Activated naive CD8-positive, alpha-beta T cell treated with anti-CD3 and anti-CD28 coated beads for 36 hours (primary cell): ENCODE results near the gene GPR141. TPM values are rescaled to one million over a fixed set of nuclear protein-coding genes. Genes with fewer than 3 reads are reported as not detected.

ENCODE experiments used
- DNase-seq: peaks from one replicate; pipeline ENCODE4 v3.0.0; 2021
- H3K27ac Mint-ChIP-seq: one replicate; pipeline ENCODE4 v1.8.0; 2022; ENCODE audit warnings: mild to moderate bottlenecking, moderate library complexity, mixed read lengths
- H3K27me3 Mint-ChIP-seq: one replicate; pipeline ENCODE4 v1.8.0; 2022; ENCODE audit warnings: mild to moderate bottlenecking, mixed read lengths
- H3K36me3 Mint-ChIP-seq: one replicate; pipeline ENCODE4 v1.8.0; 2021; ENCODE audit warnings: mild to moderate bottlenecking, mixed read lengths
- H3K4me1 Mint-ChIP-seq: one replicate; pipeline ENCODE4 v1.8.0; 2021; ENCODE audit warnings: mixed read lengths
- H3K4me3 Mint-ChIP-seq: one replicate; pipeline ENCODE4 v1.8.0; 2022; ENCODE audit warnings: mild to moderate bottlenecking, moderate library complexity, mixed read lengths
- H3K9me3 Mint-ChIP-seq: one replicate; pipeline ENCODE4 v1.8.0; 2022; ENCODE audit warnings: mixed read lengths
- total RNA-seq, 2 experiments: library from RNA; stranded (reverse); gene quantifications; one replicate each; pipeline ENCODE4 v1.2.3, GENCODE V29; 2021

GPR141 gene
- total RNA-seq, 2 experiments from 2014 or later = not detected

DNA sequence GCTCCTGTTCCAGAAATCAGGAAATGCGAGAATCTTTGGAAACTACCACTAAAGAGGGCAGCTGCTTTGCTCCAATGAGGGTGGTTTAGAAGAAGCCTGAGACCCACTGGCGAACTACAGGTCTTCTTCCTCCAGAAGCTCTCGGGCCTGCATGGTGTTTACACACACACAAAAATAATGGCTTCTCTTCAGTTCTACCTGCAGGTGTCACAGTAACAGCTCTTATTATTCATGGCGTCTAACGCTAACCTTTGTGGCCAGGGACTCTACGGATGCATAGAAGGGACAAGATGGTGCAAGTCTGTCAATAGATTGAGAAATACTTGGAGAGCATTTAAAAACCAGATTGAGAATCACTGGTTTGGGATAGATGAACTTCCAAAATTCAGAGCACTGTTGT, 22.4 kb downstream of the GPR141 start:
- Mint-ChIP-seq H3K27me3 (peaks cover 4% of the 10 kb centered on the region), H3K4me1 (peaks cover 2% of the 10 kb centered on the region), H3K9me3 (no peaks in the 10 kb centered on the region), H3K27ac (no peak overlapping the region), H3K36me3 (no peaks in the 10 kb centered on the region), H3K4me3 (no peak overlapping the region)
- no peak for DNase-seq

DNA sequence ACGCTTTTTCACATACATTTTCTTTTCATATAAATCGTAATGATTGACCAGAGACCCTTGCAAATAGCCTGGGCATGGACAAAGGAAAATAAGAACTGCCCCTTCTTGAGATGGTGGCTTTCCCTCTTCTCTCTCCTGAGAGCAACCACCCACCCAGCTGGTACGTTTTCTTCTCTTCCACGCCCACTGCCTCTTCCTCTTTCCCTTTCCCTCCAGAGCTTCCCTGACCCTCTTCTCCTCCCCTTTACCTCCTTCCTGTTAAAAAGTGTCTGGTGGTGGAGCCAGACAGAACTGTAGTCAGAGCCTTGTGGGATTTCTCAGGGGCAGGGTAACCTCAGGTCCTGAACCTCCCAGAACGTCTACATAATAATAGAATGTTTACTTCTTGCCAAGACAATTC, 23.2 kb downstream of the GPR141 start:
- H3K36me3 Mint-ChIP-seq = no peaks in the 10 kb centered on the region

DNA sequence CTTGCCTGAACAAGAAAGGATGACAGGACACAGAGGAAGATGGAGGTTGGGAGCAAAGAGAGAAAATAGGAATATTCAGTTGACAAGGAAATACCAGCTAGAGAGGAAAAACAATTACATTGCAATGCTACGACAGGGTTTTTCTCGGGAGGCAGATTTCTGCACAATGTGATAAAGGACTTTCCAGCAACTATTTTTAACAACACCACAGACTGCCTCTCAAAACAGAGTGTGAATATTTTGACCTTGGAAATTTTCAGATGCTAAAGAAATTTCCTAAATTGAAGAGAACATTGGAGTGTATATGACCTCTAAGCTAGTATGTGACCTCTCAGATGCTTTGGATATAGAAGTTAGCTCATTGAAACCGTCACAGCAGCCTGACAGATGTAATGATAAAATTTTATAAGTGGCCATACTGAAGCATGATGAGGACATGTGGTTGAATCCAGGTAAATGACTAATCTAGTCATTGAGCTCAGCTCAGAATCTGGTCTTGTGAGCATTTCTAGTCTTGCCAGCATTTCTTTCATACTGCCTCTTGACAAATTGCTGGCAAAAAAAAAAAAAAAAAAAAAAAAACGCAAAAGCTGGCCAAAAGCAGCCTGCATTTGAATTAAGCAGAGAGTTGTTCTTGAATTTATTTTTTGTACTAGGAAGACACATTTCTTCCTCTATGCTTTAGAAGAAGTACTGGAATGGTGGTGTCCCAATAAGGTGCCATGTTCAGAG, 24.4 kb downstream of the GPR141 start:
- no peaks in the 10 kb centered on the region for H3K27me3 Mint-ChIP-seq
- peaks cover 2% of the 10 kb centered on the region for H3K4me1 Mint-ChIP-seq
- no peaks in the 10 kb centered on the region for H3K9me3 Mint-ChIP-seq
- H3K27ac Mint-ChIP-seq = no peak overlapping the region
- DNase-seq = no peak
- no peak overlapping the region for H3K4me3 Mint-ChIP-seq
- H3K36me3 Mint-ChIP-seq = no peaks in the 10 kb centered on the region

More for the DNA sequence above, 23.2 kb downstream of the GPR141 start:
- H3K27me3 Mint-ChIP-seq = peaks cover 4% of the 10 kb centered on the region
- no peak overlapping the region for H3K27ac Mint-ChIP-seq
- no peak for DNase-seq
- H3K9me3 Mint-ChIP-seq = no peaks in the 10 kb centered on the region
- no peak overlapping the region for H3K4me3 Mint-ChIP-seq
- H3K4me1 Mint-ChIP-seq = peaks cover 2% of the 10 kb centered on the region

DNA sequence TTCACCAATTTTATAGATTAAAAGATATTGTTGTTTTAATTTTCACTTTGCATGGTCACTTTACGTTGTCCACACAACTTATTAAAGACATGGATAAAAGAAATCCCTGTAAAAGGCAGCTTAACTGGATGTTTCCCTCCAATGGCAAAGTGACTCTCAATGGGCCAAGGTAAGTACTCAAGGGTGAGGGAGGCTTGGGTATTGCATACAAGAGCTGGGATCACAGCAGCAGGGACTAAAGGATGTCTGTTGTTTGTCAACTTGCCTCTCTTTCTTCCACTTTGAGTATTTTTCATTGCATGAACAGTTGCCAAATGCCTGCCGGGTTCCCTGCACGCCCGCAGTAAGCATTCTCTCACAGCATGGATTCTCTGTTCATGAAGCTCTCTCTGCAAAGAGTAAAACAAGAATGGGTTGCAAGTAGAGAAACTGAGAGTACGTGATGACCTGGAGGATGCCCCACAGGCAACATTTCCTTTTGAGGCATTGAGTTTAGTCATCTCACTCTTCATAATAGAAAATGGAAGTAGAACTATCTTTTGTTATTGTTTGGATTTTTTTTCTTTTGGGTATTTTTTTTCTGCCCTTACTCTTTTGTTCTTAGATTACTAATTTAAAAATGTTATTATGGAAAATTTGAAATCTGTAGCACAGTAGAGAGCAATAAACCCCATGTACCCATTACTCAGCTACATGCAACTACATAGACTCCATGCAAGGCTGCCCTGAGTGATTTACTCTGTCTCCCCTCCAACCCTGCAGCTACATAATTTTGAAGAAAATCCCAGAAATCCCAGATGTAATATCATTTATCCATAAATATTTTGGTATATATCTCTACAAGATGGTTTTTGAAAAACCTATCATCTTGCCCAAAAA, 26.3 kb downstream of the GPR141 start:
- Mint-ChIP-seq H3K4me1 (peaks cover 2% of the 10 kb centered on the region), H3K4me3 (no peak overlapping the region), H3K27me3 (no peaks in the 10 kb centered on the region), H3K36me3 (no peaks in the 10 kb centered on the region), H3K9me3 (no peaks in the 10 kb centered on the region), H3K27ac (no peak overlapping the region)
- no peak for DNase-seq

GRCh38 chr7:37713613-37714012, 30.0 kb downstream of the GPR141 start:
- Mint-ChIP-seq H3K4me3 (no peak overlapping the region), H3K4me1 (peaks cover 2% of the 10 kb centered on the region), H3K27ac (no peak overlapping the region), H3K36me3 (no peaks in the 10 kb centered on the region), H3K27me3 (no peaks in the 10 kb centered on the region), H3K9me3 (no peaks in the 10 kb centered on the region)
- DNase-seq = no peak

DNA sequence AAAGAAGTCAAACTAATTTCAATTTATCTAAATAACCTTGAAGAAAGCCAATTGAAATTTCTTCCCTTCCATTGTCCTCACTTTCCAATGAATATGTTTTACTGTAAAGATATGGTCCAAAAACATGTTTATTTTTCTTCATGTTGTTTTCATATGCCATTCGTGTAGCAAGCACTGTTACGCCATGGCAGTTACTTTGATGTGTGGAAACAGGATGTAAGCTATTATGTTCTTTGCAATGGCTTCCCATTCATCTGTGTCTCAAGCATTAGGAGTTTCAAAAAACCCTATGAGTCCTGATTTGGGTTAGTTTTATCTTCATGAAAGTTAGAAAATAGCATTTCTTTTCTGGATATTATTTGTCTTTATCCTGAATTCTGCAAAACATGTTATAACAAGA, 31.0 kb downstream of the GPR141 start:
- Mint-ChIP-seq H3K27ac (no peak overlapping the region), H3K27me3 (no peaks in the 10 kb centered on the region), H3K9me3 (no peaks in the 10 kb centered on the region), H3K36me3 (no peaks in the 10 kb centered on the region), H3K4me1 (peaks cover 2% of the 10 kb centered on the region), H3K4me3 (no peak overlapping the region)
- no peak for DNase-seq

DNA sequence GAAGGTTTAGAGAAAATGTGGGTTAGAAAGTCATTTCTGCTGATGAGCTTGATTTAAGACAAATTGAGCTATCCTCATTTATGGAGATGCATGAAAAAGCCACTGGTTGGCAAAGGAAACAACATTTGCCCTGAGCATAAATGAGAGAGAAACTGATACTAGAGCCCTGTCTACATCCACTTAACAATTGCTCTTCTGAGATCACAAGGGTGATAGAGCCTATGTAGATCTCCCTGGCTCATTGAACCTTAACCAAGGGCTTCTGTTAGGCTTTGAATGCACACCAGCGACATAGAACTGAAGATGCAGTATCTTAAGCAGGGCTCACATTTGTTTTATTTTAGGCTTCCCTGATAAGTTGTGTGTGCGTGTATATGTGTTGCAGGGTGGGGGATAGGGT, 35.0 kb downstream of the GPR141 start:
- Mint-ChIP-seq H3K27me3 (no peaks in the 10 kb centered on the region), H3K4me3 (no peak overlapping the region), H3K36me3 (no peaks in the 10 kb centered on the region), H3K4me1 (no peaks in the 10 kb centered on the region), H3K9me3 (no peaks in the 10 kb centered on the region), H3K27ac (no peak overlapping the region)
- DNase-seq = no peak

- Mint-ChIP-seq H3K27ac (no peak overlapping the region), H3K36me3 (no peaks in the 10 kb centered on the region), H3K27me3 (no peaks in the 10 kb centered on the region), H3K4me3 (no peak overlapping the region), H3K4me1 (no peaks in the 10 kb centered on the region), H3K9me3 (no peaks in the 10 kb centered on the region)
- DNase-seq = no peak
These were observed 35.5 kb downstream of the GPR141 start for GRCh38 chr7:37719077-37719476.

DNA sequence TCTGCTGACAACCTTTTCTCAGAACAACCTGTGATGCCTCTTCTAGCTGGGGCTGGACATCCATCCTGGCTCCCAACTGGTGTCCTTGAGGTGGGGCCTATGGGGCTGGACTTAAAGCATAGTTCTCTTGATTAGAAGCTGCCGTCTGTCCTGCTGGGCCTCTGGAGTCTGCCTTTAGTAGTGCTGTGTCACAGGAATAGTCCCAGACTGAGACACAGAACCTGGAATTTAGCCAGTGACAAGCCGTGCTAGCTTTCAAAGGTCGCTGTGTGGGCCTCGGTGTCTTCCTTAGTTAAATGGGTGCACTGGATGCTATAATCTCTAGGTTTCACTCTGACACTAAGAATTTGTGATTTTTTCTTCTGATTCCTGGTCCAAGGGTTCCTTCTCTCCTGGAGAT, 41.2 kb downstream of the GPR141 start:
- H3K27ac Mint-ChIP-seq = no peak overlapping the region

DNA sequence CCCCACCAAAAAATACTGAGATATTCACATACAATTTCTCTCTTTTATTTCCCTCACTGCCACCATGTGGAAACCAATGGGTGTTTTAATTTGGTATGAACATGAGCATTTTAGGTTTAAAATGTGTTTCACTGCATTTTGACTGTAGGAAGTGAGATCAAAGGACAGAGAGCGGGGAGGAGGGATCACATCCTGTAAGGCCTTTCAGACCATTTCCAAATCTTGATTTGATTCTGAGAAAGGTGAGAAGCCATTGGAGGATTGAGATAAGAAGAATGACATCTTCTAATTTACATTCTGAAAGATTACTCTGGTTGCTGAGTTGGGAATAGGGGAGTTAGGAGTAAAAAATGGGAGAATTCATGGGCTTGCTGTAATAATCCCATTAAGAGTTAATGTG, 42.5 kb downstream of the GPR141 start:
- H3K27me3 Mint-ChIP-seq = no peaks in the 10 kb centered on the region
- H3K27ac Mint-ChIP-seq = no peak overlapping the region
- no peak for DNase-seq
- H3K4me1 Mint-ChIP-seq = peaks cover 3% of the 10 kb centered on the region
- H3K4me3 Mint-ChIP-seq = no peak overlapping the region
- H3K9me3 Mint-ChIP-seq = no peaks in the 10 kb centered on the region
- no peaks in the 10 kb centered on the region for H3K36me3 Mint-ChIP-seq

More for the DNA sequence above, 41.2 kb downstream of the GPR141 start:
- Mint-ChIP-seq H3K36me3 (no peaks in the 10 kb centered on the region), H3K4me1 (peaks cover 3% of the 10 kb centered on the region), H3K9me3 (no peaks in the 10 kb centered on the region), H3K27me3 (no peaks in the 10 kb centered on the region), H3K4me3 (no peak overlapping the region)
- DNase-seq = no peak

DNA sequence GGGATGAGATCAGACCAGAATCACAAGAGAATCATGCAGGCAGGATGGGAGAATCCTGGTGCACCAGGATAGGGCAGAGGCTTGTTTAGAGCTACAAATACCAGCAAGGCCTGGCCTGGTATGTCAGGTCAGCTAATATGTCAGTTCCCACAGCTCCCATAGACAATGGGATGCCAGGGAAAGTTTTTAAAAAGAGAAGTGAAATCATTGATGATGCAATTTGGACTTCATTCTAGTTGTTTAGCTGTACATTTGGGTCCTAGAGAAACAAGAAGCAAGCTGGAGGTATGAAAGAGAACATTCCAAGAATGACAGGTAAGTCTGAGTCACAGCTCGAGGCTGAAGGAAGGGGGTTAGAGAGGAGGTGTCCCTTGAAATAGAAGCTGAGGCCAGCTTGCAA, 45.2 kb downstream of the GPR141 start:
- no peak overlapping the region for H3K27ac Mint-ChIP-seq
- peaks cover 9% of the 10 kb centered on the region for H3K27me3 Mint-ChIP-seq
- no peak for DNase-seq
- no peak overlapping the region for H3K4me3 Mint-ChIP-seq
- H3K36me3 Mint-ChIP-seq = no peaks in the 10 kb centered on the region
- peaks cover 3% of the 10 kb centered on the region for H3K4me1 Mint-ChIP-seq
- H3K9me3 Mint-ChIP-seq = no peaks in the 10 kb centered on the region

DNA sequence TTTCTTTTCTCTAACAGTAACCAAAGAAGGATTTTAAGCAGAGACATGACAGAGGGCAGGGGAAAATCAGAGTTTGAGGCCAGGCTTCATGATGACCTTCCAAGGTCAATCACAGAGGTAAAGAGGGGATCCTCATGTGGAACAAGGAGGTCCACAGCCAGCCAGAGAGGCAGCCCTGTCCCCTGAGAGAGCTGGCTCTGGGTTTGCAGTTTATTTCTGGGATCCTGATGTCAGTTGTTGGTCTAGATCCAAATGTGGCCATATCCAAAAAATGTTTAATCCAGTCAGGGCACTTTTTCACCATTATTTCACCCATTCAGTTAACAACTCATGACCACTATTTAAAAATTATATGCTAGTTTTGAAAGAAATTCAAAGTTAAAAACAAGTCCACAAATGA, 45.6 kb downstream of the GPR141 start:
- Mint-ChIP-seq H3K27me3 (peaks cover 9% of the 10 kb centered on the region), H3K4me1 (peaks cover 3% of the 10 kb centered on the region), H3K4me3 (no peak overlapping the region), H3K27ac (no peak overlapping the region), H3K36me3 (no peaks in the 10 kb centered on the region), H3K9me3 (no peaks in the 10 kb centered on the region)
- no peak for DNase-seq

GRCh38 chr7:37730501-37730900, 46.9 kb downstream of the GPR141 start:
- no peak overlapping the region for H3K4me3 Mint-ChIP-seq
- DNase-seq = no peak
- peaks cover 3% of the 10 kb centered on the region for H3K4me1 Mint-ChIP-seq
- H3K27me3 Mint-ChIP-seq = peaks cover 9% of the 10 kb centered on the region
- H3K36me3 Mint-ChIP-seq = no peaks in the 10 kb centered on the region
- no peaks in the 10 kb centered on the region for H3K9me3 Mint-ChIP-seq
- no peak overlapping the region for H3K27ac Mint-ChIP-seq

- DNase-seq = peak; percentile 32
- H3K27ac Mint-ChIP-seq = no peak overlapping the region
- H3K4me3 Mint-ChIP-seq = no peak overlapping the region
- H3K4me1 Mint-ChIP-seq = no peaks in the 10 kb centered on the region
- H3K36me3 Mint-ChIP-seq = no peaks in the 10 kb centered on the region
- no peaks in the 10 kb centered on the region for H3K9me3 Mint-ChIP-seq
- H3K27me3 Mint-ChIP-seq = peaks cover 9% of the 10 kb centered on the region
These were observed 48.7 kb downstream of the GPR141 start for GRCh38 chr7:37732253-37732652.

DNA sequence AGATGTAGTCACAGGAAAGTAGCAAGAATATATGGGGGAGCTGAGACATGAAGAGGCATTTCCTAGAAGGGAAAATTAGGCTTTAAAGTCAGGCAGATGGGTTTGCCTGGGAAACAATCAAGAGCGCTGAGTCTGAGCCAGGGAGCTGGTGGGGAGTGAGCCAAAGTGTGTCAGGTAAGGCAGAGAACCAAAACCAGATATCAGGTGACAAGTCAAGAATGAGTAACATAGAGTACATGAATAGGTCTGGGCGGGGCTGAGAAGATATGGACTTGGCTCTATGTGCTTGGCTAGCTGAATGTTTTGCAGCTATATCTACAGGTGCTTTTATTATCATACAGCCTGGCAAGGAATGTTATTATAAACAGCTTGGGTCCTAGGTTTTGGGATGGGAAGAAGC, 49.3 kb downstream of the GPR141 start:
- no peaks in the 10 kb centered on the region for H3K36me3 Mint-ChIP-seq
- H3K27ac Mint-ChIP-seq = no peak overlapping the region
- no peak overlapping the region for H3K4me3 Mint-ChIP-seq
- no peak for DNase-seq
- H3K9me3 Mint-ChIP-seq = no peaks in the 10 kb centered on the region
- peaks cover 9% of the 10 kb centered on the region for H3K27me3 Mint-ChIP-seq
- no peaks in the 10 kb centered on the region for H3K4me1 Mint-ChIP-seq

- no peaks in the 10 kb centered on the region for H3K9me3 Mint-ChIP-seq
- no peaks in the 10 kb centered on the region for H3K4me1 Mint-ChIP-seq
- H3K27ac Mint-ChIP-seq = no peak overlapping the region
- no peak for DNase-seq
- no peaks in the 10 kb centered on the region for H3K36me3 Mint-ChIP-seq
- peaks cover 9% of the 10 kb centered on the region for H3K27me3 Mint-ChIP-seq
- no peak overlapping the region for H3K4me3 Mint-ChIP-seq
These were observed 51.6 kb downstream of the GPR141 start for GRCh38 chr7:37735196-37735595.
